Measurements from ENCODE around the gene CLDN14. TPM values are rescaled to one million over a fixed set of nuclear protein-coding genes. Genes with fewer than 3 reads are reported as not detected.

The CLDN14 gene
- total RNA-seq, 1 experiment from 2014 or later, result not detected

DNA sequence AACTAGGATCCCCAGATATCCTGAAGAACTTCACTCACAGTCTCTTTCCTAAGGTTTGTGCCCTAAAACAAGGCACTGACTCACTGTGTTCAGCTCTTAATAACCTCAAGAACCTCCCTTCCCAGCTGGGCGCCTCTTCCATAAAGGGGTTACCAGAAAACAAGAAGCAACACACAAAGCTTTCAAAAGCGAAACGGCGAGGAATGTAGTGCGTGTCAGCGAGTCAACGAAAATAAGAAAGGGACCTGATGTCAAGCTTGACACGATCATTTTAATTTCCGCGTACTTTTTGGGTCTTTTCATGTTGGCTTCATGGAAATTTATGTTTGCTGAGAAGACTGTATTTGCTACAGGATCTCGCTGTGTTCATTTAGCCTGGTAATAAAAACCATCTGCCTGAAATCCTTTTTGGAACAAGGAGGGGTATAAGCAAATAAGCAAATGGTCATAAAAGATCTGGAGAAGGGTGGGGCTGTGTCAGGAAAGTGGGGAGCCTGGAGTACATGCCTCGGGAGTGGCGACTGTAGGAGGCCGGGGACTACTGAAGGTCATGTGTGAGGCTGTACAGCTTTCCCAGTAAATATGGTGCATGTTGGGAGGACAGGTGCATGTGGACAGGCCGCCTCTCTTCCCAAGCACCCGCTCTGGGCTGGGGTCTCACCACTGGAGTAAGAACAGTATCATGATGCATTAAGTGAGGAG is 11.4 kb upstream of the CLDN14 start:
- Histone ChIP-seq H3K27ac (ENCODE audit: low read length) (no peak overlapping the region), H3K4me1 (ENCODE audit: control insufficient read depth, insufficient read depth, low read length) (no peaks in the 10 kb centered on the region), H3K36me3 (ENCODE audit: control insufficient read depth, insufficient read depth, low read length) (no peaks in the 10 kb centered on the region), H3K4me3 (ENCODE audit: low read depth in 2 of 2, low read length in 2 of 2) (no peak overlapping the region), H3K27me3 (ENCODE audit: control insufficient read depth, insufficient read depth, low read length) (no peaks in the 10 kb centered on the region), H3K9me3 (ENCODE audit: control insufficient read depth, insufficient read depth, low read depth, low read length) (no peaks in the 10 kb centered on the region)
- no TSS peak for BruUV-seq (replicated peaks)
- ChIA-PET POLR2A (no interaction called here), CTCF (no interaction called here)
- in situ Hi-C loops (cut with HindIII; ENCODE audit: low pct_unique_long_range_greater_than_20kb, low sequenced_read_pairs), result no loop called here
- DNase-seq (ENCODE audit: low read depth, low spot score) (no peak), ATAC-seq (no peak)
- no peak for TF ChIP-seq CTCF (IDR thresholded peaks at IDR 0.05)
- TF ChIP-seq SIN3A (IDR thresholded peaks at IDR 0.05; ENCODE audit: borderline replicate concordance, insufficient read depth, low read depth, low read length), result no peak
- TF ChIP-seq, protein P1, sequence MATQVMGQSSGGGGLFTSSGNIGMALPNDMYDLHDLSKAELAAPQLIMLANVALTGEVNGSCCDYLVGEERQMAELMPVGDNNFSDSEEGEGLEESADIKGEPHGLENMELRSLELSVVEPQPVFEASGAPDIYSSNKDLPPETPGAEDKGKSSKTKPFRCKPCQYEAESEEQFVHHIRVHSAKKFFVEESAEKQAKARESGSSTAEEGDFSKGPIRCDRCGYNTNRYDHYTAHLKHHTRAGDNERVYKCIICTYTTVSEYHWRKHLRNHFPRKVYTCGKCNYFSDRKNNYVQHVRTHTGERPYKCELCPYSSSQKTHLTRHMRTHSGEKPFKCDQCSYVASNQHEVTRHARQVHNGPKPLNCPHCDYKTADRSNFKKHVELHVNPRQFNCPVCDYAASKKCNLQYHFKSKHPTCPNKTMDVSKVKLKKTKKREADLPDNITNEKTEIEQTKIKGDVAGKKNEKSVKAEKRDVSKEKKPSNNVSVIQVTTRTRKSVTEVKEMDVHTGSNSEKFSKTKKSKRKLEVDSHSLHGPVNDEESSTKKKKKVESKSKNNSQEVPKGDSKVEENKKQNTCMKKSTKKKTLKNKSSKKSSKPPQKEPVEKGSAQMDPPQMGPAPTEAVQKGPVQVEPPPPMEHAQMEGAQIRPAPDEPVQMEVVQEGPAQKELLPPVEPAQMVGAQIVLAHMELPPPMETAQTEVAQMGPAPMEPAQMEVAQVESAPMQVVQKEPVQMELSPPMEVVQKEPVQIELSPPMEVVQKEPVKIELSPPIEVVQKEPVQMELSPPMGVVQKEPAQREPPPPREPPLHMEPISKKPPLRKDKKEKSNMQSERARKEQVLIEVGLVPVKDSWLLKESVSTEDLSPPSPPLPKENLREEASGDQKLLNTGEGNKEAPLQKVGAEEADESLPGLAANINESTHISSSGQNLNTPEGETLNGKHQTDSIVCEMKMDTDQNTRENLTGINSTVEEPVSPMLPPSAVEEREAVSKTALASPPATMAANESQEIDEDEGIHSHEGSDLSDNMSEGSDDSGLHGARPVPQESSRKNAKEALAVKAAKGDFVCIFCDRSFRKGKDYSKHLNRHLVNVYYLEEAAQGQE (IDR thresholded peaks at IDR 0.05; ENCODE audit: insufficient read depth in 1 of 2, low read depth in 2 of 2, low read length in 1 of 2), result no peak
- TF ChIP-seq POLR2AphosphoS5 (IDR thresholded peaks at IDR 0.05; ENCODE audit: low read depth, low read length), result no peak
- TF ChIP-seq TCF7L2 (IDR thresholded peaks at IDR 0.05; ENCODE audit: low read depth, low read length), result no peak
- intact Hi-C loops (cut with micrococcal nuclease; ENCODE audit: unreplicated experiment), result no loop called here

- Histone ChIP-seq H3K9me3 (ENCODE audit: control insufficient read depth, insufficient read depth, low read depth, low read length) (no peaks in the 10 kb centered on the region), H3K27me3 (ENCODE audit: control insufficient read depth, insufficient read depth, low read length) (no peaks in the 10 kb centered on the region), H3K4me1 (ENCODE audit: control insufficient read depth, insufficient read depth, low read length) (no peaks in the 10 kb centered on the region), H3K27ac (ENCODE audit: low read length) (no peak overlapping the region), H3K36me3 (ENCODE audit: control insufficient read depth, insufficient read depth, low read length) (no peaks in the 10 kb centered on the region), H3K4me3 (ENCODE audit: low read depth in 2 of 2, low read length in 2 of 2) (no peak overlapping the region)
- TF ChIP-seq SIN3A (IDR thresholded peaks at IDR 0.05; ENCODE audit: borderline replicate concordance, insufficient read depth, low read depth, low read length), result no peak
- TF ChIP-seq POLR2AphosphoS5 (IDR thresholded peaks at IDR 0.05; ENCODE audit: low read depth, low read length), result no peak
- TF ChIP-seq, protein P1 (IDR thresholded peaks at IDR 0.05; ENCODE audit: insufficient read depth in 1 of 2, low read depth in 2 of 2, low read length in 1 of 2), result no peak
- TF ChIP-seq CTCF (IDR thresholded peaks at IDR 0.05), result no peak
- TF ChIP-seq TCF7L2 (IDR thresholded peaks at IDR 0.05; ENCODE audit: low read depth, low read length), result no peak
- ATAC-seq (no peak), DNase-seq (ENCODE audit: low read depth, low spot score) (no peak)
- intact Hi-C loops (cut with micrococcal nuclease; ENCODE audit: unreplicated experiment) (no loop called here), in situ Hi-C loops (cut with HindIII; ENCODE audit: low pct_unique_long_range_greater_than_20kb, low sequenced_read_pairs) (no loop called here)
- POLR2A ChIA-PET, result no interaction called here
- CTCF ChIA-PET, result interaction anchor here (0.6 kb wide), 1 partner anchor 15 kb away, joined by 3 read pairs; no protein-coding TSS in a partner anchor
- BruUV-seq (replicated peaks), result no TSS peak
These were observed 9.8 kb upstream of the CLDN14 start for GRCh38 chr21:36489776-36490165.
